CD4-positive, alpha-beta T cell treated with Interleukin-21 for 1 hour (primary cell): ENCODE results near the gene PRSS53.
"Not testable (repeated sequence)": the region's sequence is repeated elsewhere in the genome, so short reads cannot be mapped to it uniquely, and the experiment has no call there.

Source experiments
- DNase-seq: peaks from one replicate; pipeline ENCODE4 v3.0.0-alpha.2; 2020

PRSS53 gene

GRCh38 chr16:31088459-31089183, at the start of gene PRSS53:
TSS of gene PRSS53 (minus strand) at chr16:31088943. CDS start at chr16:31088809, 134 bp downstream.
- DNase-seq: no peak

DNA sequence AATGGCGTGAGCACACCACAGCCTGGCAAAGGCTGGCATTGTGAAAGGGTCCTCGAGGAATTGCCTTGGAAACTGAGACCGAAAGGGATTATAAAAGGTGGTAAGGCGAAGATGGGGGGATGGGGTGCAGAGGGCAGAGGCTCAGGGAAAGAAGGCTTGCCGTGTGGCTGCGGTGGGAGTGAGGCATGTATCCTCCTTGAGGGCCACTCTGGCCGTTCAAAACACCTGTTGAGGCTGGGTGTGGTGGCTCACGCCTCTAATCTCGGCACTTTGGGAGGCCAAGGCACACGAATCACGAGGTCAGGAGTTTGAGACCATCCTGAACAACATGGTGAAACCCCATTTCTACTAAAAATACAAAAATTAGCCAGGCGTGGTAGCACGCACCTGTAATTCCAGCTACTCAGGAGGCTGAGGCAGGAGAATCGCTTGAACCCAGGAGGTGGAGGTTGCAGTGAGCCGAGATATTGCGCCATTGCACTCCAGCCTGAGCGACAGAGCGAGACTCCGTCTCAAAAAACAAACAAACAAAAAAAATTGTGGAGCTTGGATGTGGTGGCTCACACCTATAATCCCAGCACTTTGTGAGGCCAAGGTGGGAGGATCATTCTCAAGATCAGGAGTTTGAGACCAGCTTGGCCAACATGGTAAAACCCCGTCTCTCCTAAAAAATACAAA, 48.2 kb upstream of the PRSS53 start:
- not testable (repeated sequence) for DNase-seq

DNA sequence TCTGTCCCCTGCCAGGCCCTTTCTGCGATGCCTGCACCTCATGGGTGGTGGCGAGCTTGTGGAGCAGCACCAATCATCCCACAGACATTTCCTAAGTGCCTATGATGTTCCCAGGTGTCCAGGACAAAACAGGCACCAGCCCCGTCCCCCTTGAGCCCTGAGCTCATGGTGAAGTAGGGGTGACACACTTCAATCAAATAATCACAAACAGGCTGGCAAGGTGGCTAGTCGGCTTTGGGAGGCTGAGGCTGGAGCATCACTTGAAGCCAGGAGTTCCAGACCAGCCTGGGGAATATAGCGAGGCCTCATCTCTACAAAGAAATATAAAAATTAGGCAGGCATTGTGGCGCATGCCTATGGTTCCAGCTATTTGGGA, 47.5 kb upstream of the PRSS53 start:
- no peak for DNase-seq

DNA sequence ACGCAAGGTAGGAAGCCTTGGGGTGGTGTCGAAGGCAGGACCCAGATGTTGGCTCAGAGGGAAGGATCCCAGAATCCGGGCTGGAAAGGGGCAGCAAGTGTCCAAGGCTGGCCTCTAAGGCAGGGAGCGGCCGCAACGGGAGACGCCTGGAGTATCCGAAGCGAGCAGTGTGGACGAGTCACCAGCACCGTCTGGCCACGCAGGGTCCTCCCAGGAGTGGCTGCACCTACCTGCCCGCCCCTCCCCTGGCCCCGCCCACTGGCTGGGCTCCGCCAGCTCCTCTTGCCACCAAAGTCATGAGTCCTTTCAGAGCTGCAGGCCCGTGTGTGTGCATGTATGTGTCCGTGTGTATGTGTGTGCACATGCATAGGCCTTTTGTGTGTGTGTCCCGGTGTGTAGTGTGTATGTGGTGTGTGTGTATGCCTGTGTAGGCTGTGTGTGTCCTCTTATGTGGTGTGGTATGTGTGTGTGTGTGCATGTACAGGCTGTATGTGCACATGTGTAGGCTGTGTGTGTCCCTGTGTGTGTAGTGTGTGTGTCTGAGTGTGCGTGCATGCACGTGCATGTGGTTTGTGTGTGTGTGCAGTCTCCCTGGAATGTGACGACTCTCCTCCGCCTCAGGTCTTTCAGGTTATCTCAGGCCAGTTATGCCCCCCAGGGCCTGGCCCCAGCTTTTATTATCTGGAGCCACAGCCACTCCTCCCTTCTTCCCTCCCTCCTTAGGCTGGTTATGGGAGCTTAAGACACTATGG, 47.0 kb upstream of the PRSS53 start, which contains the start of gene PRSS8:
TSS of gene PRSS8 (minus strand) at position 193 of the 752 bp plus-strand sequence. CDS start 229 bp downstream, outside the sequence.
- DNase-seq: no peak

GRCh38 chr16:31134625-31135534, 46.1 kb upstream of the PRSS53 start:
- DNase-seq: no peak

DNA sequence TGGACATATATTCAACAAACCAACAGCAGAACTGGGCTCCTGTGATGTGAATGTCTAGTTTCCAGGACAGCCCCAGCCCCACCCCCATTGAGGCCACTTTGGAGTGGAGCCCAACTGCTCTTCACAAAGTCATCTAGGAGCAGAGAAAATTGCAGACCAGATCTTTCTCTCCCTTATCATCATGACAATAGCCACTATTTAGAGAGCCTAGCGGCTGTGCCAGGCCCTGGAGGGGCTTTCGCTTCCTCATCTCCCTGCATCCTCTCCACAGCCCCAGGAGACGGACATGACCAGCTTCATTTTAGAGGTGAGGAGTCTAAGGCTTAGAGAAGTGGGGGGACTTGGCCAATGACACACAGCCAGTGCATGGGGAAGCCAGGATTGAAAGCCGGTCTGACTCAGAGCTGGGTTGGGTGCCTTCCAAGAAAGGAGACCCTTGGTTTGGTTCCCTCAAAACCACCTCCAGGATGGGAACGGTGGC, 45.4 kb upstream of the PRSS53 start:
- no peak for DNase-seq

- DNase-seq: no peak
Observed at GRCh38 chr16:31133046-31133501, 44.3 kb upstream of the PRSS53 start.

GRCh38 chr16:31132303-31132979, 43.7 kb upstream of the PRSS53 start:
- no peak for DNase-seq

- no peak for DNase-seq
Observed at GRCh38 chr16:31131841-31132271, 43.1 kb upstream of the PRSS53 start.

- no peak for DNase-seq
Observed at GRCh38 chr16:31131416-31131815, 42.7 kb upstream of the PRSS53 start.

GRCh38 chr16:31130899-31131298, 42.2 kb upstream of the PRSS53 start:
- no peak for DNase-seq

- no peak for DNase-seq
Observed at GRCh38 chr16:31130336-31130891, 41.7 kb upstream of the PRSS53 start.

GRCh38 chr16:31129568-31130335, 41.0 kb upstream of the PRSS53 start:
- no peak for DNase-seq

DNA sequence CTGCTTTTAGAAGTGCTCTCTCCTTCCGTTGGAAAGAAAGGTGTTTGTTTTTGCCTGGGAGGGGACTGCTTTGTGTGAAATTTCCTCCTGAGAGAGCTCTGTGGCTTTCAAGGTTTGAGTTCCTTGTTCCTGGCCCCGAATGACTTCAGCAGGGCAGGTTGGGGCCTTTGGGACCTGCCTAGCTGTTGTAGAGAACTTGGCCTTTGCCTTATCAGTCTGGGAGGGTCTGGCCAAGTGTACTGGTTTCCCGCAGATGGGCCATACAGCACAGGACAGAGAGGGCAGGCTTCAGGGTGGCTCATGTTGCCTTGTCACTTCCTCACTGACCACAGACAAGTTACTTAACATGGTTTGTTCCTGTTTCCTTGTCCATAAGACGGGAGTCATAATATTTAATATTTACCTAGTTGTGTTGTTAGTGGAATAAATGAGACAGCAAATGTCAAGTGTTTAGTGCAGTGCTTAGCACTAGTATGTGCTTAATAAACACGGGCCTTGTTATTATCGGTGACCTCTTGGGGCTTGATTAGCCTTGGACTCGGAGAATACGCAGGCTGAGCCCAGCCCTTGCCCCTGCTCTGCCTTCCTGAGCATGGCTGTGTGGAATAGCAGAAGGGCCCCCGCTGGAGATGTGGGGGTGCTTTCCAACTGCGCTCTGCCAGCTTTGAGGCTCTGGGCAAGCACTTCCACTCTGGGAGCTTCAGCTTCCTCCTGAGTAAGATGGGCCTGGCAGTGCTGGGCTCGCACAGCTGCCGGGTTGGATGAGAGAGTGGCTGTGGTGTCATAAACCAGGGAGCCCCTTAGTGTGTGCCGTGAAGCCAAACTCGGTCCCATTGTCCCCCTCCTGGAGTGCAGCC, 40.2 kb upstream of the PRSS53 start:
- peak; percentile 37 for DNase-seq

GRCh38 chr16:31127182-31127581, 38.4 kb upstream of the PRSS53 start:
- no peak for DNase-seq

- DNase-seq: no peak
Observed at GRCh38 chr16:31125844-31126243, 37.1 kb upstream of the PRSS53 start.

DNA sequence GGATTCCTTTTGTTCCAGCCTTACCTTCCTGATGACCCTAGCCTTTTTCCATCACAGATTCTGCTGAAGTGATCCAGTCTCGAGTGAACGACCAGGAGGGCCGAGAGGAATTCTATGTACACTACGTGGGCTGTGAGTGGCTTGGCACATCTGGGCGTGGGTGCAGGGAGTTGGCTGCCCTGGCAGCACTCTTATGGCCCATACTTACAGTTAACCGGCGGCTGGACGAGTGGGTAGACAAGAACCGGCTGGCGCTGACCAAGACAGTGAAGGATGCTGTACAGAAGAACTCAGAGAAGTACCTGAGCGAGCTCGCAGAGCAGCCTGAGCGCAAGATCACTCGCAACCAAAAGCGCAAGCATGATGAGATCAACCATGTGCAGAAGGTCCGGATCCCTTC, 31.4 kb upstream of the PRSS53 start:
- DNase-seq: no peak

GRCh38 chr16:31118223-31119155, 29.7 kb upstream of the PRSS53 start:
- no peak for DNase-seq
